GM10248 (cell line): ENCODE measurements around the gene ZBTB46.

Source experiments
- CTCF ChIA-PET: fragments of 300-600 bp; sonication (Branson Sonifier 250); formaldehyde crosslinking; extraction: SDS; loops from one replicate; lab custom pipeline; 2021; ENCODE audit warnings: antibody characterized with exemption; lab: Yijun Ruan, JAX
- POLR2A ChIA-PET: fragments of 350-650 bp; sonication (Branson Sonifier 250); formaldehyde crosslinking; extraction: SDS; loops from one replicate; lab custom pipeline; 2020; ENCODE audit warnings: antibody characterized with exemption; lab: Yijun Ruan, JAX
- DNase-seq: peaks from one replicate; pipeline ENCODE4 v3.0.0; 2012; ENCODE audit errors: extremely low spot score
- TF ChIP-seq, protein P1 (sequence below): IDR thresholded peaks from 2 replicates; pipeline ENCODE4 v1.5.1; 2012; ENCODE audit warnings: mild to moderate bottlenecking, low read depth; ENCODE audit errors: extremely low read depth, missing control alignments, control extremely low read depth

Gene ZBTB46

DNA sequence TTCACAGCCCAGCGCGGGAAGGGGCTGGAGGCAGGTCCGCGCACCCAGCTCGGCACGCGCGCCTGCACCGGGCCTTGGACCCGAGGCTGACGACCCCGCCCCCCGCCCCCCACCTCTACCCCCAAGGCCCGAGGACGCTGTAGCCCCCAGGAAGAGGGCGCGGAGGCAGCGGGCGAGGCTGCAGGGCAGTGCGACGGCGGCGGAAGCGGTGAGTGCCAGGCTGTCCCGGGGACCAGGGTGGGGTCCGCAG is 93.4 kb downstream of the ZBTB46 start:
- TF ChIP-seq, protein P1, sequence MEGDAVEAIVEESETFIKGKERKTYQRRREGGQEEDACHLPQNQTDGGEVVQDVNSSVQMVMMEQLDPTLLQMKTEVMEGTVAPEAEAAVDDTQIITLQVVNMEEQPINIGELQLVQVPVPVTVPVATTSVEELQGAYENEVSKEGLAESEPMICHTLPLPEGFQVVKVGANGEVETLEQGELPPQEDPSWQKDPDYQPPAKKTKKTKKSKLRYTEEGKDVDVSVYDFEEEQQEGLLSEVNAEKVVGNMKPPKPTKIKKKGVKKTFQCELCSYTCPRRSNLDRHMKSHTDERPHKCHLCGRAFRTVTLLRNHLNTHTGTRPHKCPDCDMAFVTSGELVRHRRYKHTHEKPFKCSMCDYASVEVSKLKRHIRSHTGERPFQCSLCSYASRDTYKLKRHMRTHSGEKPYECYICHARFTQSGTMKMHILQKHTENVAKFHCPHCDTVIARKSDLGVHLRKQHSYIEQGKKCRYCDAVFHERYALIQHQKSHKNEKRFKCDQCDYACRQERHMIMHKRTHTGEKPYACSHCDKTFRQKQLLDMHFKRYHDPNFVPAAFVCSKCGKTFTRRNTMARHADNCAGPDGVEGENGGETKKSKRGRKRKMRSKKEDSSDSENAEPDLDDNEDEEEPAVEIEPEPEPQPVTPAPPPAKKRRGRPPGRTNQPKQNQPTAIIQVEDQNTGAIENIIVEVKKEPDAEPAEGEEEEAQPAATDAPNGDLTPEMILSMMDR: no peak
- CTCF ChIA-PET: interaction anchor here (0.9 kb wide), 1 partner anchor 8 kb away, joined by 3 read pairs; no protein-coding TSS in a partner anchor
- DNase-seq: no peak
- POLR2A ChIA-PET: no interaction called here

DNA sequence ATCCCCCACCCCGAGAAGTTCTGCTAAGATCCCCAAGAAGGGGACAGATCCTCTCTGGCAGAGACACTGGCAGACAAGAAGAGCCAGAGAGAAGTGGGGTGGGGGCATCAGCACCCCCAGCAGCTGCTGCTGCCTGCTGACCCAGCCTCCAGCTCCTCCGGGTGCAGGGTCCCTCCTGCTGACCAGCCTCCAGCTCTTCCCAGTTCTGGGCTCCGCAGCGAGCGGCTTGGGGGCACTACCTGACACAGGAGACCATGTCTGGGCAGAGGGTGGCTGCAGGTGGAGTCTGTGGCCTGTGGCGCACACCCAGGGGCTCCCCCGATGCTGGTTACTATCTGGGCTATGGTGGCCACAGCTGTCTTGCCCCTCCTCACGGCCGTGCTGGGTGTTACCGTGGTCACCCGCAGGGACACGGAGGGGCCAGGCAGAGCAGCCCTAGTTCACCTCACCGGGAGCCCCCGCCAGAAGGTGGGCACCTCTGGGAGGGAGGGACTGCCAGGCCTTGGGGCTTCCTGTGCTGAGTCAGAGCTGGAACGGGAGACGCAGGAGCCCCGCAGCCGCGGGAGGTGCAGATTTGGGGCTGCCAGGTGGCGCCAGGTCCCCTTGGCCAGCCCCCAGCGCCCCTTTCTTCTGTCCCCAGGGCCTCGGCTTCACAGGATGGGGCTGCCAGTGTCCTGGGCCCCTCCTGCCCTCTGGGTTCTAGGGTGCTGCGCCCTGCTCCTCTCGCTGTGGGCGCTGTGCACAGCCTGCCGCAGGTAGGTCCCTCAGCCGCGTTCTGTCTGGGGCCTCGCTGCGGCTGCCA is 94.0 kb downstream of the ZBTB46 start:
- CTCF ChIA-PET: interaction anchor here (0.6 to 4.6 kb wide), 4 partner anchors 27 to 128 kb away, joined by 3 to 16 read pairs (median 4); partner anchors contain the start of genes ARFRP1, TPD52L2 and ZGPAT
- DNase-seq: peak; percentile 47
- POLR2A ChIA-PET: interaction anchor here (0.7 kb wide), 1 partner anchor 48 kb away, joined by 5 read pairs; no protein-coding TSS in a partner anchor
- TF ChIP-seq, protein P1: no peak

DNA sequence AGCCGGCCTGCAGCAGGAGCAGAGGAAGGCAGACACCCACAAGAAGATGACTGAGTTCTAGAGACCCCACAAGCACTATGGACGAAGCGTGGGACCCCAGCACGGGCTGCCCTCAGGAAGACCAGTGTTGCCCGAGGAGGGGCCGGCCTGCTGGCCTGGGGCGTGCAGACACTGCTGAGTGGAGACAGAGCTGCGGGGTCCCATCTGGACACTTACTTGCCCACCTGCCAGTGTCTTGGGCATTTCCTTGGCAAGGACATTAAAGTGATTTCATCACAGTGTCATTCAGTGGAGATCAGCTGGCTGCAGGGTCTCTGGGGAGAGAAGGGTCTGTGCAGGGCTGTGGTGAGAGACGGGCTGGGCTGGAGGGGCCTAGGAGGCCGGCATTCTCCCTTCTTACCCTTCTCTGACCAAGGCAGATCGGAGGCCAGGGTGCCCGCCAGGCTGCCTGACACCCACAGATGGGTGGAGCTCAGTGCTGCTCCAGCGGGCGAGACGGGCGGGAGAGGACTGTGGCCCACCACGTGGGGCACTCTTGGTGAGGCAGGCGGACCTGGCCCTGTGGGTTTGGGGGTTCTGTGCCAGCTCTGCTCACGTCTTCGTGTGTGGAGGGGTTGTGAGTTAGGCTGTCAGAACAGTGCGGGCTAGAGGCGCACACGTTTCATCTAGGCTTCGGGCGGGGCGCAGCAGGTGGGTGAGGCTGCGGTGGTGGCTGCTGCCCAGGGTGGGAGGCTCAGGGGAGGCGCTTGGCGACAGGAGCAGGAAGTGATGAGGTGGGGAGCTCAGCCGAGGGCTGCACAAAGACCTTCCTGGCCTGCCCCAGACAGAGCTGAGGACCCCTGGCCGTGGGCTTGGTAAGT is 95.0 kb downstream of the ZBTB46 start, which contains the start of gene LIME1:
Gene LIME1 (plus strand): TSS at position 806 of the 860 bp plus-strand sequence. CDS start 886 bp downstream, outside the sequence.
- ChIA-PET CTCF (interaction anchor here (1.3 to 4.6 kb wide), 3 partner anchors 26 to 51 kb away, joined by 4 to 16 read pairs (median 5); partner anchors contain the start of genes ARFRP1 and ZGPAT), POLR2A (no interaction called here)
- TF ChIP-seq, protein P1: no peak
- peak; percentile 57 for DNase-seq

DNA sequence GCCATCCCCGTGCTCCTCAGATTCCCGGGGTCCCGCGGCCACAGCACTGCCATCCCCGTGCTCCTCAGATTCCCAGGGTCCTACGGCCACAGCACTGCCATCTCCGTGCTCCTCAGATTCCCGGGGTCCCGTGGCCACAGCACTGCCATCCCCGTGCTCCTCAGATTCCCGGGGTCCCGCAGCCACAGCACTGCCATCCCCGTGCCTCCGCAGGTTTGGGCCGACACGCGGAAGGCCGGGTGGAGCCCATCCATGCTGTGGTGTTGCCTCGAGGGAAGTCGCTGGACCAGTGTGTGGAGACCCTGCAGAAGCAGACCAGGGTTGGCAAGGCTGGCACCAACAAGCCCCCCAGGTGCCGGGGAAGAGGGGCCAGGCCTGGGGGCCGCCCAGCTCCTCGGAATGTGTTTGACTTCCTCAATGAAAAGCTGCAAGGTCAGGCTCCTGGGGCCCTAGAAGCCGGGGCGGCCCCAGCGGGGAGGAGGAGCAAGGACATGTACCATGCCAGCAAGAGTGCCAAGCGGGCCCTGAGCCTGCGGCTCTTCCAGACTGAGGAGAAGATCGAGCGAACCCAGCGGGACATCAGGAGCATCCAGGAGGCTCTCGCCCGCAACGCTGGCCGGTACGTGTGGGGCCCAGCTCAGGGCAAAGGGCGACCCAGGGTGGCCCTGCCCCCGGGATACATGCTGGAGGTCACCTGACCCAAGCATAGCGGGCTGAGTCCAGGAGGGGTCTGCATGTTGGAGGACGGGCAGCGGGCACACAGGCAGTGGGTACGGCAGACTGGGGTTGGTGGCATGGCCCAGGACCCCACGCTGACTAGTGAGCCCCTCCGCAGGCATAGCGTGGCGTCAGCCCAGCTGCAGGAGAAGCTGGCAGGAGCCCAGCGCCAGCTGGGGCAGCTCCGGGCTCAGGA is 95.9 kb downstream of the ZBTB46 start:
- ChIA-PET POLR2A (no interaction called here), CTCF (interaction anchor here (1.3 to 4.6 kb wide), 5 partner anchors 23 to 197 kb away, joined by 4 to 16 read pairs (median 5); partner anchors contain the start of genes ARFRP1 and ZGPAT)
- TF ChIP-seq, protein P1: no peak
- peak; percentile 3 for DNase-seq

DNA sequence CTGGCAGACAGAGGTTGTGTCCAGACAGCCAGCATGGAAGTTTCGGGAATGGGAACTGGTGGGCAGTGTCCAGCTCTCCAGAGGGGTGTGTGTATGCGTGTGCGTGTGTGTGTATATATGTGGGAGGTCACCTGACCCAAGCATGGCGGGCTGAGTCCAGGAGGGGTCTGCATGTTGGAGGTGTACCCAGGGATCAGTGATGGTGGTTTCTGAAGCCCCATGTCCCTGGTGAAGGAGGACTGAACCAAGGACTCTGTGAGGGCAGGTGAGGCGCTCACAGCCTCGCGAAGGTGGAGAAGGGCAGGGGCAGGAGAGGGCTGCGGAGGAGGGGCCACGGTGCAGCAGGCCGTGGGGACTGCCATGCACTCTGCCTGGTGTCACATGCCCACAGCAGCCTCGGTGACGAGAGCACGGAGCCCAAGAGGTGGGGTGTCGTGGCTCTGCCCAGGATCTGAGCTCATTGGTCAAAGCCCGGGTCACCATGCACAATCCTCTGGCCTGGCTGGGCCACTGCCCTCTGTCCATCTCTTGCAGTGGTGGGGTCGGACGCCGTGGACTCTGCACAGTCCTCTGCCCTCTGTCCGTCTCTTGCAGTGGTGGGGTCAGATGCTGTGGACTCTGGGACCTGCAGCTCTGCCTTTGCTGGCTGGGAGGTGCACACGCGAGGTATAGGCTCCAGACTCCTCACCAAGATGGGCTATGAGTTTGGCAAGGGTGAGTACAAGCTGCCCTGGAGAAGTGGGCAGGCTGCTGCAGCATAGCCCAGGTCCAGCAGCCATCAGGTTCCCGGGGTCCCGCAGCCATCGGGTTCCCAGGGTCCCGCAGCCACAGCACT is 96.7 kb downstream of the ZBTB46 start:
- CTCF ChIA-PET: interaction anchor here (0.8 to 4.6 kb wide), 5 partner anchors 13 to 238 kb away, joined by 3 to 16 read pairs (median 5); partner anchors contain the start of genes ARFRP1 and ZGPAT
- POLR2A ChIA-PET: no interaction called here
- TF ChIP-seq, protein P1: no peak
- peak; percentile 16 for DNase-seq
